Myocyte (in vitro differentiated cells): ENCODE data around the gene PIMREG. TPM values are rescaled to one million over a fixed set of nuclear protein-coding genes. Genes with fewer than 3 reads are reported as not detected.

Experiments
- DNase-seq: peaks from one replicate; pipeline ENCODE4 v3.0.0-alpha.2; 2012; ENCODE audit warnings: low read depth
- total RNA-seq: library from RNA; depleted of rRNA; stranded (reverse); fragments of >200 nt; gene quantifications from 2 replicates; pipeline ENCODE4 v1.2.3, GENCODE V29; 2014

Gene PIMREG
- total RNA-seq, 1 donor from 2014 or later, result 1.0 TPM

GRCh38 chr17:6497496-6498221 is 53.4 kb downstream of the PIMREG start:
- peak; percentile 57 for DNase-seq

- no peak for DNase-seq
Measured at GRCh38 chr17:6498356-6498755, 54.1 kb downstream of the PIMREG start.

GRCh38 chr17:6498901-6499540 is 54.8 kb downstream of the PIMREG start:
- no peak for DNase-seq

Other genes with a start within 250 kb of the PIMREG start
- gene AIPL1, start 9.3 kb upstream of the PIMREG start, total RNA-seq, result not detected in 2 replicates
- 0.72 and 0.78 TPM in 2 replicates for gene PITPNM3, start 112.1 kb downstream of the PIMREG start, total RNA-seq
- 5.6 and 5.7 TPM in 2 replicates for gene KIAA0753, start 196.3 kb downstream of the PIMREG start, total RNA-seq
- gene TXNDC17, start 196.6 kb downstream of the PIMREG start, total RNA-seq, result 93.0 and 140 TPM in 2 replicates
- gene MED31, start 207.2 kb downstream of the PIMREG start, total RNA-seq, result 9.3 and 15.6 TPM in 2 replicates
- gene C17orf100, start 207.3 kb downstream of the PIMREG start, total RNA-seq, result 0.31 and 0.70 TPM in 2 replicates